NCI-H526 treated with DMSO at 0.1 percent for 48 hours (cell line): Measurements from ENCODE around the gene FKBP1B.
"Not testable (repeated sequence)": the region's sequence is repeated elsewhere in the genome, so short reads cannot be mapped to it uniquely, and the experiment has no call there.

Source experiments
- DNase-seq: peaks from one replicate; lab custom pipeline; 2025; lab: John Stamatoyannopoulos, UW

FKBP1B gene

DNA sequence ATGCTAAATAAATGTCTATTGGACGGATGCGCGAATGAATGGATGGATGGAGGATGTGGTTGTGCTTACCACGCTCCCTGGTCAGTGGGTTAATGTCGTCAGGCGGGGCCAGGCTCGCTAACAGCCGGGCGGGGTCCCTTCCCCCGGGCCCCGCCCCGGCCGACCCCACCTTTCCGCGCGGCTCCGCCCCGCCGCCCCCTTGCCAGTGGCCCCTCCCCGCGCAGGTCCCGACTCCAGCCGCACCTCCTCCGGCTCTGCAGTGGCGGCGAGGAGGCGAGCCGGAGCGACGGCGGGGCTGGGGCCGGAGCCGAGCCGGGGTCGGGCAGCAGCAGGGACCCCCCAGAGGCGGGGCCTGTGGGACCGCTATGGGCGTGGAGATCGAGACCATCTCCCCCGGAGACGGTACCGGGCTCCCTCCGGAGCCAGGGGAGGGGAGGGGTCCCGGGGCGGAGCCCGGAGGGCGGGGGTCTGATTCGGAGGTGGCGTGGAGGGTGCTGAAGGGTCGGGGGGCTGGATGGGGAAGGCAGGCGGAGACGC is at the start of gene FKBP1B:
FKBP1B (plus strand) TSS at position 257 of the 537 bp plus-strand sequence; CDS start at position 366, 109 bp downstream.
- DNase-seq: peak; percentile 25

DNA sequence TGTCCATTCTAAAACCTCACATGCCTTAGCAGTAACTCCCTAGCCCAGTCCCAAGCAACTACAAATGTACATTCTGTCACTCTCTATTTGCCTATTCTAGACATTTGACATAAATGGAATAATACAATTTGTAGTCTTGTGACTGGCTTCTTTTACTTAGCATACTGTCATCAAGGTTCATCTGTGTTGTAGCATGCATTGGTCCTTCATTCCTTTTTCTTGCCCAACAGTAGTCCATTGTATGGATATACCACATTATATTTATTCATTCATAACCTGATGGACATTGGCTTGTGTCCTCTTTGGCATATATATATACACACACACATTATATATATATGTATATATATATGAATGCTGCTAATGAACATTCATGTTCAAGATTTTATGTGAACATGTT is 41.8 kb upstream of the FKBP1B start:
- DNase-seq: no peak

DNA sequence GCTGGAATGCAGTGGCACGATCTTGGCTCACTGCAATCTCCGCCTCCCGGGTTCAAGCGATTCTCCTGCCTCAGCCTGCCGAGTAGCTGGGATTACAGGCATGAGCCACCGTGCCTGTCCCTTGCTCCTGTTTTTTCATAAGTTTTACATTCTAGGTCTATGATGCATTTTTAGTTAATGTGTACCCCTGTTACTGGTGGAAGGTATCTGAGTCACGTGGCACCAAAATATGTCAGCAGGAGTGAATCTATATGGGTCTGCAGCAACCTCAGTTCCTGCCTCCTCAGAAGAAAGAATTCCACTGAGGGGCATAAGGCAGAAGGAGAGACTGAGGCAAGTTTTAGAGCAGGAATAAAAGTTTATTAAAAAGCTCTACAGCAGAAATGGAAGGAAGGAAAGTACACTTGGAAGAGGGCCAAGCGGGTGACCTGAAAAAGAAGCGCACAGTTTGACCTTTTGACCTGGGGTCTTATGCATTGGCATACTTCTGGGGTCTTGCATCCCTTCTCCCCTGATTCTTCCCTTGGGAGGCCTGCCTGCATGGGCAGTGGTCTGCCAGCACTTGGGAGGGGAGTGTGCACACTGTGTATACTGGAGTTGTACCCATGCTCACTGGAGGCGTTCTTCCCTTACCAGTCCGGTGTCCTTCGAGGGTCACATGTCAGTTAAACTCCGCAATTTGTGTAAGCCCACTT is 40.7 kb upstream of the FKBP1B start:
- DNase-seq: no peak

DNA sequence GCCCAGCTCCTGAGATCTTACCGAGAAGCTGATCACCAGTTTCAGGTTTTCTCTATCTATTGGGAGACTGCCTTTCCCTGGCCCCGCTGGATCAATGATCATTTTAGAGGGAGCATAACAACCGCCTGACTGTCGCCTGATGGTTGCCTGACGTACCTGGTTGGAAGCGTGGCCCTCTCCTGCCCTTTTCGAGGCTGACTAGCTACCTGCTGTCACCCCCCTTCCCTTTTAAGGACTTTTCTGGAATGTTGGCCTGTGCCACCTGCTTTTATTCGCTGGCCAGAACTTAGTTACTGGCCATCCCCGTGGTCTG is 40.2 kb upstream of the FKBP1B start:
- no peak for DNase-seq

DNA sequence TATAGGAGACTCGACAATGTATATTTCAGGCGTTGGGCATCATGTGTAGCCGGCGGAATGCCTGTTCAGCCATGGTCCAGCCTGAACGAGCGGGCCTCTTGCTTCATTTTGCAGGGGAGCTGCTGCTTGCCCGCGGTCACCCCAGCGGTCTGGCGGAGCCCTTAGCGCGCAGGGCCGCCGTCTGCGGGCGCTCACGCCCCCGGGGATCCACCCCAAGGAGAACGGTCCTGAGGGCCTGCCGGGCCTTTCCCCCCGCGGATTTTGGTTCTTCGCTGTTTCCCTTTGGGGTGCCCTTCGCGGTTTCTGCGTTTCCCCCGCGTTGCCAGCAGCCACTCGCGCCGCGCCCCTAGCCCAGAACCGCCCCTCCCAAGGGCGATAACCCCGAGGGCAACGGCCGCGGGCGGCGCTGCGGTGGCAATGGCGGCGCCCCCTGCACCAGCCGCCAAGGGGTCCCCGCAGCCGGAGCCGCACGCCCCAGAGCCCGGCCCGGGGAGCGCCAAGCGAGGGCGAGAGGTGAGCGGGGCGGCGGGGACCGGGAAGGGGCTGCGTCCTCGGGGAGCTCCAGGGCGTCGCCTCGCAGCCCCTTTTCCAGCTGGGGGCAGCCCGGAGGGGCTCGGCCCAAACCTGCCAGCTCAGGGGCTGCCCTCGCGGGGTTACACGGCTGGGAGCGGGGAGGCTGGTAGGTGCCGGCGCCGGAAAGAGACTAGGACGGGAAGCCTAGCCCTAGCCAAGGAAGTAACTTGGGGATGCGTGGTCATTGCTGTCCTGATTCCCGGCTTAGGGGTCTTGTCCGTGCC is 39.7 kb upstream of the FKBP1B start, which contains the start of gene MFSD2B:
MFSD2B (plus strand) TSS at position 406 of the 797 bp plus-strand sequence; CDS start at position 418, 12 bp downstream.
- no peak for DNase-seq

DNA sequence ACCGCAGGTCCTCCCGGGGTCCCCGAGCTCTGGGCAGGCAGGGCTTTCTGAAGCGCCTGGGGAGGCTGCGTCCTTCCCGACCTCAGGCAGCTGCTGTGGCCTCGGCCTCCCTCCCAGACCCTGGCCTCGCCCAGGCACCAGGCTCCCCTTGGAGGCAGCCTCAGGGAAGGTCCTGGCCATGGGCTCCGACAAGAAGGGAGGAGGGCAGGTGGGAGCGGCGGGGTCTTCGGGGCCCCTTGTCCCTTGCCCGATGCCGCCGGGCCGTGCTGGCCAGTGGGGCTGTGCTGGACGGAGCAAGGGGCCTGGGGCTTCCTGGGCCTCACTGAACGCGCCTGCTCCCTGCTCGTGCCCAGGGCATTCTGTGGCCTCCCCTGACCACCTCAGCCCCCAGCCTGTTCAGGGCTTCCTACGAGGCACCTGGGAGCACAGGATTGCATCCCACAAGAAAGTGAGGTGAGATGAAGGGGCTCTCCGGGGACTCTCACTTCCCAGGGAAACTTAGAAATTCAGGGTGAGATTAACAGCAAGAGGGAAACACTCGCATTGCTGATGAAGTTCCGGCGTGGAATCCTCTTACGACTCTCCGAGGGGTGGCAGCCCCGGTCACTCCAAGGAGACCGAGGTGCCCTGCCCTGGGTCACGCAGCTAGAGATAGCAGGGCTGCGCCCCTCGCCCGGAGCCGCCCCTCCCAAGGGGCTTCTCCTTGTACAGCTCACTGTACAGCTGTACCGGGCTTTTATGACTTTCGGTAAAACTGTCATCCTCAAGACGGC is 38.9 kb upstream of the FKBP1B start:
- DNase-seq: no peak

DNA sequence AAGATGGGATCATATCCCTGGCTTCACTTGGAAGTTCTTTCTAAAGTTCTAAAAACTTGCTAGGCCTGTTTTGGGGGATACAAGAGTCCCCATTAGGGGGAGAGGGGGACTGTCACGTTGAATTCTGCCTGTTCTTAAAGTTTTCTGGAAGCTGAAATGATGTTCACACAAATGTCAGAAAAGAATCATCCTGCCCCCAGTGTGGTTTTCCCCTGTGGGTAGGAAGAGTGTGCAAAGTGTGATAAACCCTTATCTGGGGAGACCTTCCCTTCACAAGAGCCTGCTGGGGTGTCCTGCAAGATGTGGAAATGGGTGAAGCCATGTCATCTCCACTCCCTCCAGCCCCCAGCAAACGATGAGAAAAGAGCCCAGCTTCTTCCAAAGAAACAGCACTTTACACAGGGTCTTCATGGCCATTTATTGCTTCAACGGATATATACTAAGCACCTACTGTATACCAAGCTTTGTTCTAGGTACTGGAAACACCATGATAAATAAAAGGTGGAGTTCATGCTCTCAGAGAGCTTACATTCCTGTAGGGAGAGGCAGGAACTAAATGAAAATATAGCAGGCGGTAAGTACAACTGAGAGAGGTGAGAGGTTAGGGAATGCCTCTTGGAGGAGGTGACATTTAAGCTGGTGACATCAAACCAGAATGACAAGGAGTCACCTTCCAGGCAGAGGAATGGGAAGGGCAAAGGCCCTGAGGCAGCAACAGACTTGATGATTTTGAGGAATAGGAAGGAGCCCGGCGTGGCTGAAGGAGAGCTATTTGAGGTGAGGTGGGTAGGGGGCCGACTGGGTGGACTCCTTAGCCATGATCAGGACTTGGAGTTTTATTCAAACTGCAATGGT is 38.1 kb upstream of the FKBP1B start:
- DNase-seq: no peak

DNA sequence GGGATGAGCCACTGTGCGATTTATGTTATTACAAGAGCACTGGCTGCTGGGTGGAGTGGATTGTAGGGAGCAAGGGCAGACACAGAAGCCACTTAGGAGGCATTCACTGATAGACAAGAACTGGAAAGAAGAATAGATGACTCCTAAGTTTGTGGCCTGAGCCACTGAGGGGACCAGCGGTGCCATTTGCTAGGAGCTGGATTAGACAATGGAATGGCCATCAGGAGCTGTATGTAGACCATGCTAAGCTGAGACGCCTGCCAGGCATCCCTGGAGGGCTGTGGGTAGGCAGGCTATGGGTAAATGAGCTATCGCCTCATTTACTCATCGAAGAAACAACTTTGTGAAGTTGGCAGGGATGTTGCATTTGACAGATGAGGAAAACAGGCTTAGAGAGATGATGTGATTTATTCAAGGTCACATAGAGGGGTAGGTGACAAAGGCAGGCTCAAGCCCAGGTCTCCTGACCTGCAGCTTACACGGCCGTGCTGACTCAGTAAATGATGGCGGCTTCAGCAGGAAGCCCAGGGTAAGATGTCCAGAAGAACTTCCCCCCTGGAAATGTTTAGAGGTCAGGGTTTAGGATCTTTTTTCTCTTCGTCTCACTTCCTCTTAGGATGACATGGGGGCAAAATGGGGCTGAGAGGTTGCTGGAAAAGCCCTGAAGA is 36.9 kb upstream of the FKBP1B start:
- no peak for DNase-seq

DNA sequence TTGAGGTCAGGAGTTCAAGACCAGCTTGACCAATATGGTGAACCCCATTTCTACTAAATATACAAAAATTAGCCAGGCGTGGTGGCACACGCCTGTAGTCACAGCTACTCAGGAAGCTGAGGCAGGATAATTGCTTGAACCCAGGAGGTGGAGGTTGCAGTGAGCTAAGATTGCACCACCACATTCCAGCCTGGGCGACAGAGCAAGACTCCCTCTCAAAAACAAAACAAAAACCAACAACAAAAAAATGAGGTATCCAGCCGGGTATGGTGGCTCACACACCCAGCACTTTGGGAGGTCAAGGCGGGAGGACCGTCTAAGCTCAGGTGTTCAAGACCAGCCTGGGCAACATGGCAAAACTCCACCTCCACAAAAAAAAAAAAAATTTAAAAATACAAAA is 34.6 kb upstream of the FKBP1B start:
- not testable (repeated sequence) for DNase-seq

DNA sequence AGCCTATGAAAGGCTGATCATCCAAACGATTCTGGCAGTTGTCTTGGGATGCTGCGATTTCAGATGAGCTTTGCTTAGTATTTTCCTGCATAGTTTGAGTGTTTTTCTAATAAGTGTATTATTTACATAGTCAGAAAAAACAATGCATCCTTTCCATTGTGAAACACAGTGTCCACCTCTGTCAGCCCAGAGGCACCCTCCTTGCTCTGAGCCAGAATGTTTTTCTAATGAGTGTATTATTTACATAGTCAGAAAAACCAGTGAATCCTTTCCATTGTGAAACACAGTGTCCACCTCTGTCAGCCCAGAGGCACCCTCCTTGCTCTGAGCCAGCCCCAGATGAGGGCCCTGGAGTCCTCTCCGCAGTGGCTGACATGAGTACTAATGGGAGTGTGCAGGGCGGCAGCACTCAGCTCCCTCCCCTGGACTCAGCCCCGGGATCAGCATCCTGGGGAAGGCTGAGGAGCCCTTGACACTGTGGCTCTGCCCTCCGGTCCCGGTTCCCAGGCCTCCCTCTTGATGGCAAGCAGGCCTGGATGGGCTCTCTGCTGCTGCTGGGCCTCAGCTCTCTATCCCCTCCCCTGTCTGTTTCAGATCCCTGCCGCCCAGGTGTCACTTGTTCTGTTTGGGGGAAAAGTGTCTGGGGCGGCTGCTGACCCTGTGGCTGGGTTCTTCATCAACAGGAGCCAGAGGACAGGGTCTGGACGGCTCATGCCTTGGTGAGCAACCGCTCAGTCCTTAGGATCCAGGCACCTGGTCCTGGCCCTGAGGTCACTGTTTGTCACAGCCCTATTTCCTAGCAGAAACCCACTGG is 33.8 kb upstream of the FKBP1B start:
- no peak for DNase-seq

DNA sequence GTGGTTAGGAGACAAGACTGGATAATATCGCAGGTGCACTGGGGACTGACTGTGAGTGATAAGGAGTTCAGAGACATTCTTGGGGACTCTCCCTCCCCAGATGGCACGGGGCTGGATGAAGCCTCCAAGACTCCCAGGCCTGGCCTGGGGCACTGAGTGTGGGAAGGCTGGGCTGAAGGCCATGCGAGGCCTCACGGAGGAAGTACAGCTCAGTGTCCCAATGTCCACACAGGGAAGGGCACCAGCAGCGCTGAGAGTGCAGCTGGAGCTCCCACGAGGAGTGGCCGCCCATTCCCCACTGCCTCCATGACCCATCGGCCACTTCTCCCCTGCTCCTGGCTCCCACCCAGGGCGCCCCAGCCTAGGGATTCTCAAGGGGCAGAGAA is 33.2 kb upstream of the FKBP1B start:
- DNase-seq: no peak

DNA sequence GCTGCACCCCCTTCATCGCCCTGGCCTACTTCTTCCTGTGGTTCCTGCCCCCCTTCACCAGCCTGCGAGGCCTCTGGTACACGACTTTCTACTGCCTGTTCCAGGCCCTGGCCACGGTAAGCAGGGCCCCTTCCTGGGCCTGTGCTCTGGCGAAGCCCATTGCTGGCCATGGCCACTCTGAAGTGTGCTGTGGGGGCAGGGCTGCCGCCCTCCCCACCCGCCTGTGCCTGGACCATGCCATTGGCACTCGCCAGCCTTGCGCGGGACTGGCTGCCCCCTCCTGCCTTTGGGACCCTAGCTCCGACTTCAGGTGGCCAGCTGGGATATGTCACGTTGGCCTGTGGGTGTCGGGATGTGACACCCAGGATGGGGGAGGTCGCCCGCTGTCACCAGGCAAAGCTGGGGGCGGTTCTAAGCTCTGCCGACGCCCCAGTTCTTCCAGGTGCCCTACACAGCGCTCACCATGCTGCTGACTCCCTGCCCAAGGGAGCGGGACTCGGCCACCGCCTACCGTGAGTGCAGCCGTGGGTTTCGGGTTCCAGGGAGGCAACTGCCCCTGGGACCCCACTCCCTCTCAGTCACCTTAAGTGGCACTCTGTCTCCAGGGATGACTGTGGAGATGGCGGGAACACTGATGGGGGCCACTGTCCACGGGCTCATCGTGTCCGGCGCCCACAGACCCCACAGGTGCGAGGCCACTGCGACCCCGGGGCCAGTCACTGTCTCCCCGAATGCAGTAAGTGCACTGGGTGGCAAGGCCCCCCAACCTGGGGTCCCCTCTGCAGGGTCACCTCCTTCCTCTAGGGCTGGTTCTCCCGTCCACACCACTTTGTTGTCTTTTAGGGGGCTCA is 32.5 kb upstream of the FKBP1B start:
- no peak for DNase-seq

DNA sequence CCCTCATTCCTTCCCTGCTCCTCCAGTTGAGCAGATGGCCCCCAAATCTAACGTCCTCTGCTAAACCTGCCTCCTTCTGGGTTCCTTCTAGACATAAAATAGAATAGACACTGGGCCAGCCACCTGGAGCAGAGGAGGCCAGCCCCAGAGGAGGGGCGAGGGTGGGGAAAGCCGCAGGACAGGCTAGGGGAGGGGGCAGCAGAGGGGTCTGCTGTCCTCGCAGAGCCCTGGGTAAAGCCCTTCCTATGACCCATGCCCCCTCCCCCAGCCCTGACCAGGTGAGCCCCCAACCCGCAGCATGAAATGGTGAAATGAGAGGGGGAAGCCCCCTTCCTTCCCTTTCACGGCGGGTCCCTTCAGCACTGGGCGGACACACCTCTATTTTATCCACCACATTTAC is 31.8 kb upstream of the FKBP1B start:
- DNase-seq: no peak

DNA sequence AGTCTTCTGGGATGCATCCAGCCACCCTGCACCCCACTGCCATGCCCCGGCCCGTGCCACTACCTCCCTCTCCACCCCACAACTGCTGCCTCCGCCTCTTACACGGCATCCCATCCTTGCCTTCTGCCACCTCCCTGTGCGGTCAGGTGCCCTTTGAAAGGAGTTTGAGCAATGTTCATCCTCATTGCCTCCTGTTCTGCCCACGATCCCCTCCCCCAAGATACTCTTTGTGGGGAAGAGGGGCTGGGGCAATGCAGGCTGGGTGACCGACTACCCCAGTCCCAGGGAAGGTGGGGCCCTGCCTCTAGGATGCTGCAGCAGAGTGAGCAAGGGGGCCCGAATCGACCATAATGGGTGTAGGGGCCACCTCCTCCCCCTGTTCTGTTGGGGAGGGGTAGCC is 31.3 kb upstream of the FKBP1B start:
- DNase-seq: no peak

DNA sequence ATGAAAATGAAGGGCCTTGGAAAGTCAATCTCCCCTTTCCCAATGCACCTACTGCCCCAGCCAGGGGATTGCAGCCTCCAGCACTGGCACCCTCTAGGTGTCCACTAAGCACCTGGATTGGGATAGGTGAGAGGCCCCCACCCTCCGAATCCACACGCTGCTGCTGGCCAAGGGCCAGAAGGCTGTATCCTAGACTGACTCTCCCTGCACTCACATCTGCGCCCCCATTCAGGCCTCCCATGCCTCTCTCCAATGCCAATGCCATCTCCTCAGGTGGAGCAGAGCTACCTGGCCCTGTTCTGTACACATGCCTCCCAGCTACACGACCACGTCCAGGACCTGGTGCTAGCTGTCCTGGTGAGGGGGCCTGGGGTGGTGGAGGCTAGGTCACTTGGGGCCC is 29.8 kb upstream of the FKBP1B start:
- no peak for DNase-seq

DNA sequence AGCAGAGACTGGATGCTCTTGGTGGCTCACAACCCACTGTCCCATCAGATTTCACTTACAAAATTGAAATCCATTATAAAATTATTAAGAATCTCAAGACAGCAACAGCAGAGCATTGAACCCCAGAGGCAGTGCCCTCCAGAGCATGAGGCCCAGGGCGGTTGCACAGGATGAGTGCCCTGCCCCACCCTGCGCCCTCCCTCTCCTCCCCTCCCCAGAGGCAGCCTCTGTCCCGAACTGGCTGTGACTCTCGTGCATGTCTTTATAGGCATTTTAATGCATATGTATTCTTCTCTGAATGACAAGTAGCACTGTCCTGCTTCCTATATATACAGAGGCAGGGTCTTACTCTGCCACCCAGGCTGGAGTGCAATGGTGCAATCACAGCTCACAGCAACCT is 29.3 kb upstream of the FKBP1B start:
- no peak for DNase-seq

DNA sequence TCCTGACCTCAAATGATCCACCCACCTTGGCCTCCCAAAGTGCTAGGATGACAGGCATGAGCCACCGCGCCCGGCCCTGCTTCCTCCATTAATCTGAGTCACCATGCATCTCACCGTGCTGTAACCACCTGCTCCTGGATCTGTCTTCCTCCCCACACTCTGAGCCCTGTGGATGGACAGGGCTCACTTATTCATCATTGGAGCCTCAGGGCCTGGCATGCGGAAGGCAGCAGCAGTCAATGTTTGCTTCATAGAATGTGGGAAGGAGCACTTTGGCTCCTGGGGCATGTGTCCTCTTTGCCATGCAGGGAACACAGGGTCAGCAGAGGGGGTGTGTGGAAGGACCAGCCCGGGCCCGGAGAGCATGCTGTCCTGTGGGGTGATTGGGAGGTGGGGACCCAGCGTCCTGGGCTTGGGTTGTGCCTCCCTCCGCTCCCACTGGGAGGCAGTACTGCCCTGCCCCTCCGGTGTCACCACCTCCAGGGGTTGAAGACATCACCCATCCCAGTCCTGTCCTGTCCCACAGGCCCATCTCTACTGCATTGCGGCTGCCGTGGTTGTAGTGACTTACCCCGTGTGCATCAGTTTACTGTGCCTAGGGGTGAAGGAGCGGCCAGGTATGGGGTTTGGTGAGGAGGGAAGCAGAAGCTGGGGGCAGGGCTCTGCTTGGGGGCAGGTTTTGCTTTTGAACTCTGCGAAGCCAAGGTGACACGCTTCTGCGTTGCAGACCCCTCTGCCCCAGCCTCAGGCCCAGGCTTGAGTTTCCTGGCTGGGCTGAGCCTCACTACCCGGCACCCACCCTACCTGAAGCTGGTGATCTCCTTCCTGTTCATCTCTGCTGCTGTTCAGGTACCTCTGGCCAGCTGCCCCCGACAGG is 28.2 kb upstream of the FKBP1B start:
- DNase-seq: no peak

DNA sequence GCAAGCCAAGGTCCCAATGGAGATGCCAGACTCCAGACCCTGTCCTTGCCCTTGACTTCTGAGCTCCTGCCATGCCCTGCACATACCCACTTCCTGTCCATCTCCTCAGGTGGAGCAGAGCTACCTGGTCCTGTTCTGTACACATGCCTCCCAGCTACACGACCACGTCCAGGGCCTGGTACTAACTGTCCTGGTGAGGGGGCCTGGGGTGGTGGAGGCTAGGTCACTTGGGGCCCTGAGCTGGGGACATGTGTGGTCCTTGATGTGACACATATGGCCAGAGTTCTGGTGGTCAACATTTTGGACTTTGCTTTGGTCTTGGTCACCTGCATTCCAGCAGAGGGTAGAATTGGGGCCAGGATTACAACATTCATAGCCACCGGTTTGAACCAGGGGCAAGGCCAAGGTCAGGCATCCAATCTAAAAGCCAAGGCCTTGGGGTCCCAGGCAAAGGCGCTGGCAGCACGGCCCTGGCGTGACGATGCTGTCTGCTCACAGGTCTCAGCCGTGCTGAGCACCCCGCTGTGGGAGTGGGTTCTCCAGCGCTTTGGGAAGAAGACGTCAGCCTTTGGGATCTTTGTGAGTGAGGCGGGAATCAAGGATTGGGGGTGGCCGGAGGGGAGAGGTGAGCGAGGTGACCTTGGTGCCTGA is 27.1 kb upstream of the FKBP1B start:
- no peak for DNase-seq
